Naive thymus-derived CD4-positive, alpha-beta T cell (primary cell): ENCODE measurements around the gene TMEM86B. TPM values are rescaled to one million over a fixed set of nuclear protein-coding genes. Genes with fewer than 3 reads are reported as not detected.
A peak's percentile ranks its signal among the peaks of the same experiment; 100 is the strongest.

Experiments
- ATAC-seq: fragments of 150-1000 bp; cut with Tn5 transposase; 2 replicates; pipeline ENCODE4 v1.10.0; 2021; ENCODE audit warnings: mild to moderate bottlenecking, moderate library complexity
- CTCF ChIA-PET: fragments of 350-600 bp; sonication (Branson Sonifier 250); formaldehyde crosslinking; loops from one replicate; lab custom pipeline; 2021; ENCODE audit warnings: antibody characterized with exemption; lab: Charles Lee
- POLR2A ChIA-PET: fragments of 350-600 bp; sonication (Branson Sonifier 250); formaldehyde crosslinking; loops from one replicate; lab custom pipeline; 2021; ENCODE audit warnings: antibody characterized with exemption, inconsistent platforms; lab: Charles Lee
- DNase-seq, 9 donors: peaks; one replicate each; pipeline versions ENCODE4 v3.0.0 to v3.0.0-alpha.2; 2020 to 2022; ENCODE audit warnings: mixed read lengths in 1 of 9
- H3K27ac ChIP-seq: one replicate; pipeline ENCODE4 v1.7.0; 2013; ENCODE audit warnings: mild to moderate bottlenecking, low read depth, low read length, moderate library complexity
- H3K27me3 ChIP-seq, 2 donors: one replicate each; pipeline ENCODE4 v1.7.0; 2013; ENCODE audit warnings: low read length in 2 of 2, mild to moderate bottlenecking in 2 of 2, moderate library complexity in 2 of 2; ENCODE audit not compliant: control insufficient read depth in 2 of 2, insufficient read depth in 2 of 2
- H3K36me3 ChIP-seq, 3 experiments: 1 replicate in 2 of 3; 2 replicates in 1 of 3; pipeline ENCODE4 v1.7.0; 2013; ENCODE audit warnings: low read length in 3 of 3, mild to moderate bottlenecking in 3 of 3, moderate library complexity in 1 of 3; ENCODE audit not compliant: insufficient read depth in 3 of 3, control insufficient read depth in 2 of 3
- H3K4me1 ChIP-seq, 2 donors: one replicate each; pipeline ENCODE4 v1.7.0; 2013; ENCODE audit warnings: low read length in 2 of 2, mild to moderate bottlenecking in 2 of 2, moderate library complexity in 1 of 2; ENCODE audit not compliant: control insufficient read depth in 2 of 2, insufficient read depth in 2 of 2
- H3K4me3 ChIP-seq: 2 replicates; pipeline ENCODE4 v1.7.0; 2013; ENCODE audit warnings: mild to moderate bottlenecking, low read length
- H3K9me3 ChIP-seq, 3 experiments: 1 replicate in 2 of 3; 2 replicates in 1 of 3; pipeline ENCODE4 v1.7.0; 2013; ENCODE audit warnings: low read length in 3 of 3; ENCODE audit not compliant: control insufficient read depth in 2 of 3
- H3K27ac Mint-ChIP-seq, 9 donors: one replicate each; pipeline ENCODE4 v1.8.0; 2020 to 2022; ENCODE audit warnings: mixed read lengths in 9 of 9, mild to moderate bottlenecking in 8 of 9, moderate library complexity in 5 of 9, inconsistent platforms in 2 of 9
- H3K27me3 Mint-ChIP-seq, 5 donors: one replicate each; pipeline ENCODE4 v1.8.0; 2021 to 2022; ENCODE audit warnings: mixed read lengths in 5 of 5, mild to moderate bottlenecking in 1 of 5
- H3K36me3 Mint-ChIP-seq, 5 donors: one replicate each; pipeline ENCODE4 v1.8.0; 2020 to 2022; ENCODE audit warnings: mixed read lengths in 5 of 5, mild to moderate bottlenecking in 3 of 5, inconsistent platforms in 1 of 5
- H3K4me1 Mint-ChIP-seq, 7 donors: one replicate each; pipeline ENCODE4 v1.8.0; 2020 to 2022; ENCODE audit warnings: mixed read lengths in 7 of 7, mild to moderate bottlenecking in 3 of 7, inconsistent platforms in 1 of 7
- H3K4me3 Mint-ChIP-seq, 10 donors: one replicate each; pipeline ENCODE4 v1.8.0; 2020 to 2022; ENCODE audit warnings: mild to moderate bottlenecking in 10 of 10, mixed read lengths in 10 of 10, moderate library complexity in 6 of 10, inconsistent platforms in 2 of 10
- H3K9me3 Mint-ChIP-seq, 11 donors: one replicate each; pipeline ENCODE4 v1.8.0; 2020 to 2022; ENCODE audit warnings: mixed read lengths in 11 of 11, mild to moderate bottlenecking in 4 of 11, inconsistent platforms in 1 of 11, moderate library complexity in 1 of 11
- intact Hi-C, 2 donors: fragments of 100-400 bp; cut with micrococcal nuclease; formaldehyde crosslinking; loops; one replicate each; pipeline ENCODE4 v1.15.1; 2023
- polyA plus RNA-seq, 2 donors: library from polyadenylated mRNA; unstranded; fragments of 300-500 nt; fragmentation: Illumina TruSeq; gene quantifications; one replicate each; pipeline ENCODE4 v1.2.3, GENCODE V29; 2021
- total RNA-seq, 6 experiments: library from RNA in 5 of 6; stranded (reverse) in 5 of 6; gene quantifications; 1 replicate in 5 of 6; 2 replicates in 1 of 6; pipeline ENCODE4 v1.2.3 and lab custom pipeline; 2021 to 2026

The TMEM86B gene
- total and polyA plus RNA-seq, 7 experiments from 2014 or later = 1.2 to 24.1 (median 10.5) TPM

DNA sequence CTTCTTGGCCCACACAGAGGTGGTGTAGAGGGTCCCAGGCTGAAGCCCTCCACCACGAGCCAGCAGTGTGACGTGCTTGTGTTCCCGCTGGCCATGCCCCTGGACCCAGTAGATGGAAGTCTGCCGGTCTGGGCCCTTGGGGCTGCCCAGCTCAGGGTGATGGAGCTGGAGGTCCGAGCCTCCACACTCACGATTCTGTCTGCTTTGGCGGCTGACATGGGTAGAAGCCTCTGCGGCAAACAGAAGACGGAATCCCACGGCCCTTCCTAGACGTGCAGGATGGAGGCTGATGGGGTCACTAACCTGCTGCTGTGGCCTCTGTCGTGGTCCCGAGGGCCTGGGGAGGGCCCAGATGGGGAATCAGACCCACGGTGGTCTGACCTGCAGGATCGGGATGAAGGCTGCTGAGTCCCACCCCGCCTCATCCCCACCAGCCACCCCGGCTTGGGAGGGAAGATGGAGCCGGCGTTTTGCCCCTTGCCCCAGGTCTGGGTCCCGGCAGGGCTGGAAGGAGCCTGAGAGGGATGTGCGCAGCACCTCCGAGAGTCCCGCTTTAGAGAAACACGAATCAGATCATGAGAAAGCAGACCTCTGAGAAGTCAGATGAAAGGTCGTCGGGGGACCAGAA, 4.4 kb downstream of the TMEM86B start:
- H3K36me3 ChIP-seq = peaks cover 0 to 45% (median 4%) of the 10 kb centered on the region in 3 experiments
- no peak for DNase-seq
- H3K9me3 ChIP-seq = peaks cover 0 to 4% (median 0%) of the 10 kb centered on the region in 3 experiments
- H3K27me3 Mint-ChIP-seq = no peaks in the 10 kb centered on the region
- intact Hi-C loops = no loop called here
- ChIA-PET CTCF (no interaction called here), POLR2A (no interaction called here)
- H3K27ac Mint-ChIP-seq = peak overlapping the region in 1 of 9 donors; percentile 43
- peaks cover 0 to 6% (median 3%) of the 10 kb centered on the region in 7 donors for H3K4me1 Mint-ChIP-seq
- H3K36me3 Mint-ChIP-seq = peaks cover 0 to 28% (median 23%) of the 10 kb centered on the region in 5 donors
- H3K27ac ChIP-seq = no peak overlapping the region
- H3K27me3 ChIP-seq = no peaks in the 10 kb centered on the region
- H3K4me3 Mint-ChIP-seq = no peak overlapping the region
- no peak for ATAC-seq
- H3K4me3 ChIP-seq = no peak overlapping the region
- no peaks in the 10 kb centered on the region for H3K4me1 ChIP-seq
- peaks cover 0 to 12% (median 4%) of the 10 kb centered on the region in 11 donors for H3K9me3 Mint-ChIP-seq

DNA sequence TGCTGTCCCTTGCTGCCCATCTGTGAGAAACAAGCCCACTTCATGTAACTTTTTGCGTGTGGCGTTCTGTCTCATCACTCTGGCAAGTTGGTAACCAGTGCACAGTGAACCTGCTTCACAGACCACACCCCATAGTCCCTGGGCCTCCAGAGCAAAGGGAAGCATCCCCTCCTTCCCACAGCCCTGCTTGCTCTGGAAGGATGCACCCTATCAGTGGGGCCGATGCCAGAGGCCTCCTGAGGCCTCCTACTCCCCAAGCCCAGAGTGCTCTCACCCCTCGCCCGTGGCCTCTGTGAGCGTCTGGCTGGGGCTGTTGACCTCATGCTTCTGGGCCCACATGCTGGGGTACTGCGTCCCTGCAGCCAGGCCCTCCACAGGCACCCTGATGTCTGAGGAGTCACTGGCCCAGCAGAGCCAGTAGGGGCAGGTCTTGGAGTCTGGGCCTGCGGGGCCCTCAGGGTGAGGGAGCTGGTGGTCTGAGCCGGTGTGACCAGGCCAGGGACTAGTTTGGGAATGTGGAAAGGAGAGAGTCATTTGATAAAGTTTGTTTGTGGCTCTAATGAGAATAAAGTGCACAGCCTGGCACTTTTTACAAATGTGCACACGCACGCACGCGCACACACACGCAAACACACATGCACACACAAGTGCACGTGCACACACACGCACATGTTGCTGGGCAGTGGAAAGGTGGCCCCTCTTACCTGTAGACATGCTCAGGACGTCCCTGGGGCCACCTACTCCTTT, 5.1 kb downstream of the TMEM86B start:
- H3K9me3 ChIP-seq = peaks cover 0 to 4% (median 0%) of the 10 kb centered on the region in 3 experiments
- peaks cover 0 to 28% (median 23%) of the 10 kb centered on the region in 5 donors for H3K36me3 Mint-ChIP-seq
- H3K4me1 Mint-ChIP-seq = peaks cover 0 to 6% (median 3%) of the 10 kb centered on the region in 7 donors
- H3K9me3 Mint-ChIP-seq = peaks cover 0 to 12% (median 4%) of the 10 kb centered on the region in 11 donors
- H3K27me3 ChIP-seq = no peaks in the 10 kb centered on the region
- no peaks in the 10 kb centered on the region for H3K4me1 ChIP-seq
- H3K27ac Mint-ChIP-seq = no peak overlapping the region
- CTCF ChIA-PET = no interaction called here
- no peak overlapping the region for H3K4me3 Mint-ChIP-seq
- no peak overlapping the region for H3K4me3 ChIP-seq
- no peak for DNase-seq
- H3K36me3 ChIP-seq = peaks cover 0 to 38% (median 4%) of the 10 kb centered on the region in 3 experiments
- ATAC-seq = no peak
- no peak overlapping the region for H3K27ac ChIP-seq
- POLR2A ChIA-PET = no interaction called here
- intact Hi-C loops = no loop called here
- H3K27me3 Mint-ChIP-seq = no peaks in the 10 kb centered on the region

GRCh38 chr19:55220525-55220924, 8.0 kb downstream of the TMEM86B start:
- Histone ChIP-seq H3K9me3 (peaks cover 0 to 4% (median 0%) of the 10 kb centered on the region in 3 experiments), H3K4me1 (peaks cover 0 to 10% of the 10 kb centered on the region in 2 donors), H3K4me3 (no peak overlapping the region), H3K27ac (no peak overlapping the region), H3K36me3 (peaks cover 0 to 12% (median 0%) of the 10 kb centered on the region in 3 experiments), H3K27me3 (no peaks in the 10 kb centered on the region)
- Mint-ChIP-seq H3K27me3 (peaks cover 5 to 11% (median 7%) of the 10 kb centered on the region in 5 donors), H3K4me1 (peaks cover 9 to 19% (median 12%) of the 10 kb centered on the region in 7 donors), H3K27ac (no peak overlapping the region), H3K36me3 (peaks cover 2 to 19% (median 16%) of the 10 kb centered on the region in 5 donors), H3K9me3 (peaks cover 3 to 24% (median 8%) of the 10 kb centered on the region in 11 donors), H3K4me3 (no peak overlapping the region)
- ATAC-seq (no peak), DNase-seq (no peak)
- ChIA-PET CTCF (no interaction called here), POLR2A (no interaction called here)
- intact Hi-C loops = loop anchor here in 1 of 2 donors (2.0 kb wide), 1 partner anchor 34 kb away; no protein-coding TSS in a partner anchor

GRCh38 chr19:55216461-55217198, 11.9 kb downstream of the TMEM86B start:
- Histone ChIP-seq H3K27me3 (no peaks in the 10 kb centered on the region), H3K36me3 (no peaks in the 10 kb centered on the region), H3K4me1 (peaks cover 0 to 10% of the 10 kb centered on the region in 2 donors), H3K27ac (no peak overlapping the region), H3K9me3 (peaks cover 0 to 12% (median 0%) of the 10 kb centered on the region in 3 experiments), H3K4me3 (no peak overlapping the region)
- Mint-ChIP-seq H3K36me3 (peaks cover 5 to 18% (median 13%) of the 10 kb centered on the region in 5 donors), H3K4me1 (peaks cover 11 to 18% (median 12%) of the 10 kb centered on the region in 7 donors), H3K4me3 (peak overlapping the region in 7 of 10 donors; percentile 16 to 66 (median 35)), H3K9me3 (peaks cover 9 to 48% (median 17%) of the 10 kb centered on the region in 11 donors), H3K27ac (peak overlapping the region in 2 of 9 donors; percentile 55 to 62), H3K27me3 (peaks cover 5 to 31% (median 29%) of the 10 kb centered on the region in 5 donors)
- DNase-seq = peak in 8 of 9 donors; percentile 10 to 69 (median 32)
- CTCF ChIA-PET = no interaction called here
- intact Hi-C loops = loop anchor here (1.0 to 5.0 kb wide), 3 partner anchors 37 to 41 kb away; partner anchors contain the start of gene PPP6R1 (in 1 of the 2)
- ATAC-seq = peak; percentile 80
- POLR2A ChIA-PET = interaction anchor here (0.5 kb wide), 1 partner anchor 27 kb away, joined by 4 read pairs; no protein-coding TSS in a partner anchor

DNA sequence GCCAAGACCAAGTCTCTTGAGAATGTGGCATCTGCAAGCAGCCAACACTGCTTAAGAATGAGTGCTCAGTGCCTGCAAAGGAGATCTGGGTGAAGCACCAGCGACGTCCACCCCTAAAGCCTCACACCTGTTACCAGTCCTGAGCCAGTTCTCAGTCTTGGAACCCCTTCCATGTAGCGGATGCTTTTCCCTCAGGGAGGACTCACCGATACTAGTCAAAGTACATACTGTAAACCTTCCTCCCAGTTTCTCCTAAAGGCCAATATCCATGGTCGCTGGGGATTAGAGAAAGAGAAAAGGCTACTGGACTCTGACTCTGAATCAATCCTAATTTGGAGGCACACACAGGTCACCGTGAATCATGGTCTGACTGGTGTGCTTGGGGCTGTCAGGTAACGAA, 15.0 kb downstream of the TMEM86B start:
- Mint-ChIP-seq H3K4me1 (peaks cover 11 to 18% (median 12%) of the 10 kb centered on the region in 7 donors), H3K27me3 (peaks cover 8 to 41% (median 37%) of the 10 kb centered on the region in 5 donors), H3K4me3 (no peak overlapping the region), H3K9me3 (peaks cover 6 to 37% (median 13%) of the 10 kb centered on the region in 11 donors), H3K36me3 (peaks cover 0 to 8% (median 0%) of the 10 kb centered on the region in 5 donors), H3K27ac (no peak overlapping the region)
- peaks cover 0 to 10% of the 10 kb centered on the region in 2 donors for H3K4me1 ChIP-seq
- ChIA-PET CTCF (no interaction called here), POLR2A (no interaction called here)
- H3K27me3 ChIP-seq = no peaks in the 10 kb centered on the region
- peaks cover 0 to 8% (median 0%) of the 10 kb centered on the region in 3 experiments for H3K9me3 ChIP-seq
- H3K27ac ChIP-seq = no peak overlapping the region
- no peaks in the 10 kb centered on the region for H3K36me3 ChIP-seq
- H3K4me3 ChIP-seq = no peak overlapping the region
- ATAC-seq (no peak), DNase-seq (no peak)
- intact Hi-C loops = no loop called here

DNA sequence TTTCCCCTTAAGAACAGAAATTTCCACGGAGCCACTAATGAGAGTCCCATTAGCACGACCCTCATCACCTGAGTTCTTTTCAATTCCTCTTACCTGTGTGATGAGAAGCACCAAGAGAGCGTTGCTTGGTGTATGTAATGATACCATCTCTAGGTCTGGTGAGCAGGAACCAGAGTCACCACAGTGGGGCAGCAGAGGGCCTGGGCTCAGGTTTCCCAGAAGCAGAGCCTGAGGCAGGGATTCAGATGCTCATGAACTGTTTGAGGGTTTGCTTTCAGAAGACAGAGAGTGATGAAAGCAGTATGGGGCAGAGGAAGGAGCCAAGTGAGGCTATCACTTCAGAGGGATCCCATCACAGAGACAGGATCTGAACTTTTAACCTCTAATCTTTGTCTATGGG, 16.1 kb downstream of the TMEM86B start:
- ChIA-PET CTCF (interaction anchor here (0.6 kb wide), 1 partner anchor 219 kb away, joined by 5 read pairs; no protein-coding TSS in a partner anchor), POLR2A (no interaction called here)
- Mint-ChIP-seq H3K4me3 (no peak overlapping the region), H3K9me3 (peaks cover 6 to 37% (median 13%) of the 10 kb centered on the region in 11 donors), H3K36me3 (peaks cover 0 to 8% (median 0%) of the 10 kb centered on the region in 5 donors), H3K27me3 (peaks cover 8 to 41% (median 37%) of the 10 kb centered on the region in 5 donors), H3K4me1 (peaks cover 11 to 18% (median 12%) of the 10 kb centered on the region in 7 donors), H3K27ac (no peak overlapping the region)
- intact Hi-C loops = loop anchor here in 1 of 2 donors (1.0 kb wide), 1 partner anchor 206 kb away; no protein-coding TSS in a partner anchor
- Histone ChIP-seq H3K27me3 (no peaks in the 10 kb centered on the region), H3K36me3 (no peaks in the 10 kb centered on the region), H3K9me3 (peaks cover 0 to 8% (median 0%) of the 10 kb centered on the region in 3 experiments), H3K4me3 (no peak overlapping the region), H3K27ac (no peak overlapping the region), H3K4me1 (peaks cover 0 to 10% of the 10 kb centered on the region in 2 donors)
- DNase-seq = peak in 3 of 9 donors; percentile 10 to 34 (median 18)
- peak; percentile 40 for ATAC-seq
